OCI-LY7 (cell line): ENCODE results near the gene PGGT1B.

Source experiments
- EZH2phosphoT487 ChIP-seq: fragments of 200-600 bp; sonication (generic); IDR thresholded peaks from 2 replicates; pipeline ENCODE4 v1.6.1; 2018; ENCODE audit warnings: low read depth, borderline replicate concordance, mild to moderate bottlenecking, mixed run types, antibody characterized with exemption, low read length, moderate library complexity, mixed read lengths
- TF ChIP-seq, protein P1 (sequence below): fragments of 200-600 bp; sonication (generic); conservative IDR thresholded peaks from 2 replicates; pipeline ENCODE4 v1.5.1; 2014; ENCODE audit warnings: mild to moderate bottlenecking, antibody characterized with exemption, low read length, moderate library complexity, mixed read lengths

DNA sequence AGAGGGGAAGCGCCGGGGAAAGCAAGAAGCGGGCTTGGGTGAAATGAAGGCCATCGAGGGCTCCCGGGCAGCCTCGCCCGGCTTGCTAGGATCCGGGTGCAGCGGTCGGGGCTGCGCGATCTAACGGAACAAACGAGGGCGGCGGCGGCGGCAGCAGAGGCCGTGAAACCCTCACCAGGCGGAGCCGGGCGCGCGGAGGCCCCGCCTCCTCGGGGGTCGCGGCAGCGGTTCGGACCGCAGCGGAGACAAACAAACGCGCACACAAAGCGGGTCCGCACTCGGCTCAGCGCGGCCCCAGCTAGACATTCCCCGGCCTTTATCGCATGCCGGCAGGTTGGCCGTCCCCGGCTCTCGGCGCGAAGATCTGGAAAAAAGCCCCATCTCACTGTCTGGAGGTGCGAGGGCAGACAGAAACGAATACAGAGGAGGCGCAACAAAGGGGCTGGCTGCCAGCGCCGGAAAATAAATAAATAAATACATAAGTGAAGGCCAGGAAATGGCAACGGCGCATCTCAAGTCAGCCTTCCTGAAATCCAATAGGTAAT is 82.4 kb downstream of the PGGT1B start:
- TF ChIP-seq, protein P1, sequence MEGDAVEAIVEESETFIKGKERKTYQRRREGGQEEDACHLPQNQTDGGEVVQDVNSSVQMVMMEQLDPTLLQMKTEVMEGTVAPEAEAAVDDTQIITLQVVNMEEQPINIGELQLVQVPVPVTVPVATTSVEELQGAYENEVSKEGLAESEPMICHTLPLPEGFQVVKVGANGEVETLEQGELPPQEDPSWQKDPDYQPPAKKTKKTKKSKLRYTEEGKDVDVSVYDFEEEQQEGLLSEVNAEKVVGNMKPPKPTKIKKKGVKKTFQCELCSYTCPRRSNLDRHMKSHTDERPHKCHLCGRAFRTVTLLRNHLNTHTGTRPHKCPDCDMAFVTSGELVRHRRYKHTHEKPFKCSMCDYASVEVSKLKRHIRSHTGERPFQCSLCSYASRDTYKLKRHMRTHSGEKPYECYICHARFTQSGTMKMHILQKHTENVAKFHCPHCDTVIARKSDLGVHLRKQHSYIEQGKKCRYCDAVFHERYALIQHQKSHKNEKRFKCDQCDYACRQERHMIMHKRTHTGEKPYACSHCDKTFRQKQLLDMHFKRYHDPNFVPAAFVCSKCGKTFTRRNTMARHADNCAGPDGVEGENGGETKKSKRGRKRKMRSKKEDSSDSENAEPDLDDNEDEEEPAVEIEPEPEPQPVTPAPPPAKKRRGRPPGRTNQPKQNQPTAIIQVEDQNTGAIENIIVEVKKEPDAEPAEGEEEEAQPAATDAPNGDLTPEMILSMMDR, result no peak
- TF ChIP-seq EZH2phosphoT487, result no peak
